ENCODE data around the gene ZNF764. TPM values are rescaled to one million over a fixed set of nuclear protein-coding genes. Genes with fewer than 3 reads are reported as not detected.
"Not testable (repeated sequence)": the region's sequence is repeated elsewhere in the genome, so short reads cannot be mapped to it uniquely, and the experiment has no call there.

ZNF764 gene
- total RNA-seq, 2 experiments from 2014 or later = 14.1 to 15.0 TPM

GRCh38 chr16:30524575-30525568 is 33.3 kb downstream of the ZNF764 start:
- POLR2A ChIA-PET = interaction anchor here (0.6 to 1.6 kb wide), 2 partner anchors 9 to 50 kb away, joined by 5 read pairs; partner anchors contain the start of gene ZNF747
- CTCF ChIA-PET = interaction anchor here (1.7 to 2.1 kb wide), 2 partner anchors 11 to 76 kb away, joined by 3 to 7 read pairs; no protein-coding TSS in a partner anchor

- CTCF ChIA-PET = interaction anchor here (1.7 to 2.1 kb wide), 2 partner anchors 12 to 75 kb away, joined by 3 to 7 read pairs; no protein-coding TSS in a partner anchor
Observed at GRCh38 chr16:30523768-30524574, 34.2 kb downstream of the ZNF764 start.

GRCh38 chr16:30522702-30523463 is 35.3 kb downstream of the ZNF764 start:
- CTCF ChIA-PET = interaction anchor here (1.0 kb wide), 1 partner anchor 93 kb away, joined by 3 read pairs; no protein-coding TSS in a partner anchor
- POLR2A ChIA-PET = not testable (repeated sequence)

More at GRCh38 chr16:30523768-30524574, 34.2 kb downstream of the ZNF764 start:
- POLR2A ChIA-PET = interaction anchor here (0.6 to 1.6 kb wide), 2 partner anchors 10 to 51 kb away, joined by 5 read pairs; partner anchors contain the start of gene ZNF747

DNA sequence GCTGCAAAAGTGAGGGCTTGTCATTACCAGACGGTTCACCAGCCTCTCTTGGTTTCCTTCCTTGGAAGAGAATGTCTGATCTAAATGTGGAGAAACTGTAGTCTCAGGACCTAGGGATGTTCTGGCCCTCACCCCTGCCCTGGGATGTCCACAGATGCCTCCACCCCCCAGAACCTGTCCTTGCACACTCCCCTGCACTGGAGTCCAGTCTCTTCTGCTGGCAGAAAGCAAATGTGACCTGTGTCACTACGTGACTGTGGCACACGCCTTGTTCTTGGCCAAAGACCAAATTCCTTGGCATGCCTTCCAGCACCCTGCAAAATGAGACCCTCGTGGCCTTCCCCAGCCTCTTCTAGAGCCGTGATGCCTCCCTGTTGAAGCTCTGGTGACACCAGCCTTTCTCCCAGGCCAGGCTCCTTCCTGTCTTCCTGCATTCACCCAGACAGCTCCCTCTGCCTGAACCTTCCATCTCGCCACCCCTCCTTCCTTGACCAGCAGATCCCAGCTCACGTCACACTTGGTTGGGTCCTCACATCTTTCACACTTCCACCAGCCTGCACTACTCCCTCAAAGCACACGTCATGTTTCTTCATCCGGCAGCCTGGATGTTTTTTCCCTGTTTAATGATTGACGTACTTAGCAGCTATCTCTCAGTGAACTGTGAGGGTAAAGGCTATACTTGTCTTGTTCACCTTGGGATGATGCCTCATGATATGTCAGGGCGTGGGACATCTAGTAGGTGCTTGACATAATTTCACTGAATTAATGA is 36.1 kb downstream of the ZNF764 start:
- ChIA-PET POLR2A (interaction anchor here (0.6 kb wide), 1 partner anchor 64 kb away, joined by 3 read pairs; no protein-coding TSS in a partner anchor), CTCF (interaction anchor here (0.7 to 1.0 kb wide), 2 partner anchors 11 to 93 kb away, joined by 3 read pairs; no protein-coding TSS in a partner anchor)

- ChIA-PET POLR2A (no interaction called here), CTCF (interaction anchor here (0.7 kb wide), 1 partner anchor 11 kb away, joined by 3 read pairs; no protein-coding TSS in a partner anchor)
Observed at GRCh38 chr16:30521476-30521872, 36.7 kb downstream of the ZNF764 start.

DNA sequence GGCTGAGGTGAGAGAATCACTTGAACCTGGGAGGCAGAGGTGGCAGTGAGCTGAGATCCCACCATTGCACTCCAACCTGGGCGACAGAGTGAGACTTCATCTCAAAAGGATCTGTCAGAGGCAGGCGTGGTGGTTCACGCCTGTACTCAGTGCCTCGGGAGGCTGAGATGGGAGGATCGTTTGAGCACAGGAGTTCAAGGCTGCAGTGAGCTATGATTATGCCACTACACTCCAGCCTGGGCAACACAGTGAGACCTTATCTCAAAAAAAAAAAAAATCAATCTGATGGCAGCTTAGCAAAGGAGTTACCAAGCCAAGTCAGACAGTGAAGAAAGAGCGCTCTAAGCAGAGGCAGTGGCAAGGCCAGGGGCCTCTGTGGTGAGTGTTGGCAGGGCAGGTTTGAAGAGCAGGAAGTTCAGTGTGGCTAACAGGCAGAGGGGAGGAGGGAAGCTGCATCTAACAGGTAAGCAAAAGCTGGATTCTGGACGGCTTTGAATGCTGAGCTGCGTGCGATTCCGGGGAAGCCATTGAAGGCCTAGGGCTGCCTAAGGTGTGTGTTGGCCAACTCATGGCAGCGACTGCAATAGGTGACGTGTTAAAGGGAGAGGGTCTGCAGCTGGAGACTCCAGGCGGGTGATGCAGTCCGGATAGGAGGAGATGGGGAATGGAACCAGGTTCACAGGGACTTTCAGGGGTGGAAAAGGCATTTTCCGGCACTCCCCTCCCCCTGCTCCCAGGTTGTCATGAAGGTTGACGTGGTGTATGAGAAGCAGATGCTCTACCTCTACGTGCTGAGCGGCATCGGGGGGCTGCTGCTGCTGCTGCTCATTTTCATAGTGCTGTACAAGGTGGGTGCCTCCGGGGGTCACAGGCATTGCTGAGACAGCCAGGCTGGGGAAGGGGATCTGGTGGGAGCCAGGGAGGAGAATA is 38.8 kb downstream of the ZNF764 start:
- ChIA-PET POLR2A (interaction anchor here (0.7 to 0.8 kb wide), 2 partner anchors 11 to 251 kb away, joined by 3 to 5 read pairs; no protein-coding TSS in a partner anchor), CTCF (interaction anchor here (0.9 kb wide), 1 partner anchor 21 kb away, joined by 3 read pairs; no protein-coding TSS in a partner anchor)

DNA sequence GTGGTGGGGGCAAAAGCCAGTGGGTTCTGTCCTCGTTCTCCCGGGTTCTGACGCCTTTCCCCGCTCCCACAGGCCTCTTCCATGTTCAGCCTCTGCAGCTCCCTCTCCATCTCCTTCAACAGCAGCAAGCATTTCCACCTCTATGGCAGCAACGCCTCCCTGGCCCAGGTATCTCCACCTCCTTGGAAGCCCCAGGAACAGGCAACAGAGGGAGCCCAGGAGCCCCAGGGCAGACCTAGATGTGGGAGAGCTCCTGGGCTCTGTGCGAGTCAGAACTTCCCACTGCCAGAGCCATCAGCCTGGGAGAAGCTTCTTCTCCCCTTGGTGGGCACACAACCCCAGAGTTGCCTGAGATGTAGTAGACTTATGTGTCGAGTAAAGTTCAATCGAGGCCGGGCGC is 39.6 kb downstream of the ZNF764 start:
- POLR2A ChIA-PET = interaction anchor here (0.7 to 0.8 kb wide), 2 partner anchors 10 to 252 kb away, joined by 3 to 5 read pairs; no protein-coding TSS in a partner anchor
- CTCF ChIA-PET = interaction anchor here (0.9 kb wide), 1 partner anchor 20 kb away, joined by 3 read pairs; no protein-coding TSS in a partner anchor

GRCh38 chr16:30515275-30515674 is 42.9 kb downstream of the ZNF764 start:
- CTCF ChIA-PET = no interaction called here
- POLR2A ChIA-PET = interaction anchor here (0.6 kb wide), 2 partner anchors 16 to 18 kb away, joined by 3 to 5 read pairs; no protein-coding TSS in a partner anchor

GRCh38 chr16:30511509-30511908 is 46.7 kb downstream of the ZNF764 start:
- ChIA-PET CTCF (interaction anchor here (0.9 to 1.1 kb wide), 2 partner anchors 10 to 28 kb away, joined by 3 read pairs; no protein-coding TSS in a partner anchor), POLR2A (no interaction called here)

- POLR2A ChIA-PET = no interaction called here
- CTCF ChIA-PET = interaction anchor here (0.9 to 1.2 kb wide), 4 partner anchors 12 to 80 kb away, joined by 3 to 4 read pairs (median 4); no protein-coding TSS in a partner anchor
Observed at GRCh38 chr16:30510376-30510938, 47.7 kb downstream of the ZNF764 start.

- ChIA-PET CTCF (interaction anchor here (1.2 kb wide), 1 partner anchor 18 kb away, joined by 4 read pairs; no protein-coding TSS in a partner anchor), POLR2A (no interaction called here)
Observed at GRCh38 chr16:30509081-30509765, 49.0 kb downstream of the ZNF764 start.

Other genes starting within 250 kb of the ZNF764 start
- 10 to 100 TPM; 77.8 to 80.4 TPM for gene CD2BP2, start 203.1 kb downstream of the ZNF764 start, total RNA-seq
- 10 to 100 TPM; 56.9 to 57.8 TPM for gene TBC1D10B, start 187.9 kb downstream of the ZNF764 start, total RNA-seq
- 1 to 10 TPM in 1 of 2 experiments, under 1 TPM in 1; 0.80 to 1.6 TPM for gene MYL11, start 183.6 kb downstream of the ZNF764 start, total RNA-seq
- gene SEPTIN1, start 175.8 kb downstream of the ZNF764 start, total RNA-seq = 100 to 1,000 TPM; 186 to 194 TPM
- 10 to 100 TPM; 16.9 to 18.2 TPM for gene ZNF48, start 163.0 kb downstream of the ZNF764 start, total RNA-seq
- gene ZNF771, start 150.8 kb downstream of the ZNF764 start, total RNA-seq = 1 to 10 TPM; 7.5 to 8.3 TPM
- 100 to 1,000 TPM; 182 TPM for gene DCTPP1, start 128.3 kb downstream of the ZNF764 start, total RNA-seq
- 10 to 100 TPM; 70.8 to 71.3 TPM for gene SEPHS2, start 112.5 kb downstream of the ZNF764 start, total RNA-seq
- 100 to 1,000 TPM; 222 to 233 TPM for gene ITGAL, start 85.6 kb downstream of the ZNF764 start, total RNA-seq
- gene ZNF768, start 31.8 kb downstream of the ZNF764 start, total RNA-seq = 10 to 100 TPM; 14.6 to 15.7 TPM
- gene ZNF747, start 23.5 kb downstream of the ZNF764 start, total RNA-seq = 10 to 100 TPM; 13.6 to 15.0 TPM
- 10 to 100 TPM in 1 of 2 experiments, 1 to 10 TPM in 1; 9.4 to 10.0 TPM for gene ZNF688, start 13.3 kb upstream of the ZNF764 start, total RNA-seq
- 10 to 100 TPM; 13.8 to 14.5 TPM for gene ZNF785, start 27.3 kb upstream of the ZNF764 start, total RNA-seq
- gene ZNF689, start 52.0 kb upstream of the ZNF764 start, total RNA-seq = 10 to 100 TPM; 12.5 to 12.7 TPM
- 10 to 100 TPM; 87.8 to 95.1 TPM for gene PRR14, start 92.6 kb upstream of the ZNF764 start, total RNA-seq
- 100 to 1,000 TPM; 107 to 119 TPM for gene FBRS, start 100.1 kb upstream of the ZNF764 start, total RNA-seq
- gene SRCAP, start 140.8 kb upstream of the ZNF764 start, total RNA-seq = 10 to 100 TPM; 70.8 to 73.5 TPM
- 10 to 100 TPM; 34.5 to 34.7 TPM for gene PHKG2, start 190.1 kb upstream of the ZNF764 start, total RNA-seq
- gene CFAP119, start 203.7 kb upstream of the ZNF764 start, total RNA-seq = 1 to 10 TPM; 5.3 to 6.3 TPM
- gene RNF40, start 203.9 kb upstream of the ZNF764 start, total RNA-seq = 100 to 1,000 TPM; 125 to 129 TPM
- 1 to 10 TPM; 5.4 to 5.5 TPM for gene ZNF629, start 228.8 kb upstream of the ZNF764 start, total RNA-seq

All from activated CD8-positive, alpha-beta memory T cell treated with anti-CD3 and anti-CD28 coated beads for 36 hours (primary cell).